ENCODE data around the gene NRXN2.

Gene NRXN2

DNA sequence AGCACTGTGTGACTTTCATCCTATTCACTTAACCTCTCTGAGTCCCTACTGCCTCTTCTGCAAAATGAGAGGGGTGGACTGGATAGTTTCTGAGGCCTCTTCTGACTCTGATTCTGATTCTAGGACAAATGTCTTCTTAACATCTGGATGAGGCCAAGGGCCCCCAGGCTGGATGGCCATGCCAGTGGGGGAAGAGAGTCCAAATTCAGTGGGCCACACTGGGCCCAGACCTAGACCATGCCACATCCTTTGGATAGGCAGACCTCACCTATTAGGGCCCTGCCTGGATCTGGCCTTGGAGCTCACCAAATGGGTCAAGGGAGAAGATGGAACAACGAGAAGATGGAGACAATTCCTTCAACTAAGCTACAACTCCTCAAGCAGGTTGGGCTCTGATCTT, 24.6 kb downstream of the NRXN2 start:
- DNase-seq (ENCODE audit: low read depth), result no peak

DNA sequence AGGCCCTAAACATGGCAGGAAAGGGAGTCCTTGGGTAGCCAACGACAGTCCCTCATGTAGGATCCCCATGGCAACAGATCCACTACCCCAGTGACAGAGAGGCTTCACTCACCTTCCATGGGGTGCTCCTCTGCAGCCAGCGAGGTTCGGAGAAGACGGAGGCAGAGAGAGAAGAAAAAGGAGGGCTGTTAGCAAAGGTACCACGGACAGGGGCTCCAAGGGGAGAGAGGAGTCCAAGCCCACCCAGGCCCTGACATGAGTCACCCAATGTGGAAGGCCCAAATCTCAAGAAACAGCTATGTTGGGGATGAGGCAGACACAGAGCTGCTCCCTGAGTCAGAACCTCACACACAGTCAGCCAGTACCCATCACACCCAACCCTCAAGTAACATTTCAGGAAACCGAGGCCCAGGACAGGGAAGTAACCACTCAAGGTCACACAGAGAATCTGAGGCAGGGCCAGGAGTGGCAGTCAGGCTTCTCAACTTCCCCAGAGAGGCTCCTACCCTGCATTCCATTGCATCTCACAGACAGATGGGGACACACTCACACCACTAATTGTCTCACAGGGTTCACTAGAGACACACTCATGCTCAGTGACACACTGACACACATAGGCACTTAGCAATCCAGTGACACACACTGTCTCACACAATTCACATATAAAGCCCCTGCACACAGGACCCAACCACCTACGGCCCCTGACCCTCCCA, 25.2 kb downstream of the NRXN2 start:
- DNase-seq (ENCODE audit: low read depth), result no peak

DNA sequence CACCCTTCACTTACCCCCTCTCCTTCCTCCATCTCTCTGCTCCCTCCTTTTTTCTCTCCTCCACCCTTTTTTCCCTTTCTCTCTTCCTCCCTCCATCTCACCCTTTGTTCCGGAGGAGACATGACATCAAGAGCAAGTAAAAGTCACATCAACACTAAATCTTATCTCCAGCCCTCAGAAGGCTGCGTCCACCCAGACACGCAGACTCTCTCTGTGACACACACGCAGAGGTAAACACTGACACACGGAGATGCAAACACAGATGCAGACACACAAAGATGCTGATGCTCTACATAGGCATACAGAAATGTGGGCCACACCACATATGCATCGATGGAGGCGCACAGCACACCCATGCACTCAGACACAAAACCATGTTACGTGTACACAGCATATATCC, 27.0 kb downstream of the NRXN2 start:
- no peak for DNase-seq (ENCODE audit: low read depth)

DNA sequence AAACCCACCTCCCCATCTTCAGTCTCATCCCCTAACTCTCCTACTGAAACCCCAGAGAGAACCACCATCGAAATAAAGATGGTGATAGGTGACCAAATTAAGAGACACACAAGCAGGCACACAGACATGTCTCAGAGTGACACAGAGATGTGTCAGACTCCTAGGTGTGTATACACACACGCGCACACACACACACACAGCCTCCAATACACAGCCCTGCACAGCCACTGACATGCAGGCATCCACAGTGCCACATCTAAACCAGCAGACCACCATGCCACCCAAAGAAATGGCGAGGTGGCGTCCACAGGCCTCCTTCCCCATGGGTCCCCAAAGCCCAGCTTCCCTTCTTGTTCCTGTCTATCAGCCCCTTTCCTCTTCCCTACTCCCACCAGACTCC, 27.4 kb downstream of the NRXN2 start:
- DNase-seq (ENCODE audit: low read depth), result no peak

DNA sequence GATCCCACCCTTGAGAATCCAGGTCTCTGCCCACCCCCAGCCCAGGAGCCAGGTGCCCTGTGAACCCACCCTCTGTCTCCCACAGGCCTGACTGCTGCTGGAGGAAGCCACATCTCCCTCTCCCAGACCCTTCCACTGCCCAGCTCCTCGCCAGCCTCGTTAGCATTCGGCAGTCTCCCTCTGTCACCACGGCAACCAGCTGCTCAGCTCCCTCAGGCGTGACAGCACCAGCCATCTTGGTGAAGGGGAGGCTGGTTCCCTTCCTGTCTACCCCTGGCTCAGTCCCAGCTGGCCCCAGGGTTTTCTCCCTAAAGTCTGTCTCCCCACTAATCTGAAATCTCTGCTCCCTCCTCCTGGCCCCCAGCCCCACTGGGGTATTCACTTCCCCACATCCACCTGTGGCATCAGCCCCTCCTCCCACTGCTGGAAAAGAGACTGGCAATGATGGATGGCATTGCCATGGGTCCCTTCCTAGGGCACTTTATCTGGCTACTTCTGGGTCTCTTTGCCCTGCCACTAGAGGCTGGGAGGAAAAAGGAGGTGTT, 28.1 kb downstream of the NRXN2 start:
- no peak for DNase-seq (ENCODE audit: low read depth)

DNA sequence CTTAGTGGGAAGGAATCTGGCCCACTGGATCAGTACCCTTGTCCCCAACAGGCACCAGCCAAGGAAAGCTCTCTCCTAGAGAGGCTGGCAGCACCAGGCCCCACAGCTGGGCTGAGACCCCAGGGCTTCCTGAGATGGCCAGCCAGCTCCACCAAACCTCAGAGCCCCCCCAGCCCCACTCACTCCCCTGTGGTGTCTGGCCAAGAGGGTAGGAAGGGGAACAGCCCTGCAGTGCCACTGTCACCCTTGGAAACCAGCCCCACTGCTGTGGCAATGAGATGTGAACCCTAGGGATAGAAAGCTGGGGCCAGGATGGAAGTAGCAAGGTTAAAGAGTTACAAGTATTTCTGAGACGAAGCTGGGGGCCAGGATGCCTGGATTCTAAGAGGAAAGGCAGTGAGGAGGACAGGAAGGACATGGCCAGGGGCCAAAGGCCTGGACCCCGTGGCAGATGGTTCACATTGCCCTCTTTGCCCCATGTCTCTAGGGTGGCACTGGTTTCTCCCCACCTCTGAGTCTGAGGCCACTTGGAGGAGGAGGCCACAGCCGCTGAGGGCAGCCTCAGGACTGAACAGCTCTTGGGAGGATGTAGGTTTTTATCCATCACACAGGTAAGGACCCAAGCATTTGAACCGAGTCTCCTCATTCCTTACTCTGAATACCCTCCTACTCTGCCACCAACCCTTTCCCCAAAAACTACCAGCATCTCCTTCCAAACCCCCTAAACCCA, 28.8 kb downstream of the NRXN2 start:
- no peak for DNase-seq (ENCODE audit: low read depth)

DNA sequence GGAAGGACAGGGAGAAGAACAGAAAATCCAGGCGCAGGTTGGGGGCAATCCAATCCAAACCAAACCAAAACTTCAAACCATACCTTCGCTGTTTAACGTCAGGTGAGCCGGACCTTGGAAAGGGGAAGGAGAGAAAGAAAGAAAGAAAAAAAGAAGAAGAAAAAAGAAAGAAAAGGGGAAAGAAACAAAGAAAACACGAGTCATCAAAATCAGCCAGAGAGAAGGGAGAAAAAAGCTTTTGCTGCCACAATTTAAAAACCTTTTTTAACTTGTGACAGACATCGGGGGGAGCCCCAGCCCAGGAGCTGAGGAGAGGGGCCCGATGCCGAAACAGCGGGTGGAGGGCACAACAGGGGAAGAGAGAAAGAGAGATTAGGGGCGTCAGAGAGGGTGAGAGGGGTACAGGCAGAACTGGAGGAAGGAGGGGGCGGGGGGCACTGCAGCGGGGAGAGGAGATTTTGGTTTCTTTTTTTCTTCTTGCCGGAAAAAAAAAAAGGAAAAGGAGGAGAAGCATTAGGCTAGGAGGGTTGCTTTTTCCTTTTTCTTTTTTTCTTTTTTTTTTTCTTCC, 30.1 kb downstream of the NRXN2 start:
- DNase-seq (ENCODE audit: low read depth), result no peak

DNA sequence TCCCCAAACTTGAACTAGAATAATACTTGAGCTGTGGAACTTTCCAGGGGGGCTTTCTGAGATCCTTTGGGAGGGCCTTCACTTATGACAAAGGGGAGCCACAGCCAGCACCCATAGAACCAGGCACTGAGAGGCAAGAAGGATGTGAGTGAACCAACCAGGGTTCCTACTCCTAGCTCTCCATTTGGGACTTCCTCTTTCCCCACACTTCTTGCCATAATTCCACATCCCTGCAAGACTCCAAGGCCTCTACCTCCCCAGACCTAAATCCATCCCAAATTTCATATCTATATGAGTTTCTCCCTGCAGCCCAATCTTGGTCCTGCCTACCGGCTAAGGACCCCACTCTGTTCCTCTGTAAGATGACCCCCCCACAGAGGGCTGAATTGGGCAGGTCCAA, 31.5 kb downstream of the NRXN2 start:
- no peak for DNase-seq (ENCODE audit: low read depth)

DNA sequence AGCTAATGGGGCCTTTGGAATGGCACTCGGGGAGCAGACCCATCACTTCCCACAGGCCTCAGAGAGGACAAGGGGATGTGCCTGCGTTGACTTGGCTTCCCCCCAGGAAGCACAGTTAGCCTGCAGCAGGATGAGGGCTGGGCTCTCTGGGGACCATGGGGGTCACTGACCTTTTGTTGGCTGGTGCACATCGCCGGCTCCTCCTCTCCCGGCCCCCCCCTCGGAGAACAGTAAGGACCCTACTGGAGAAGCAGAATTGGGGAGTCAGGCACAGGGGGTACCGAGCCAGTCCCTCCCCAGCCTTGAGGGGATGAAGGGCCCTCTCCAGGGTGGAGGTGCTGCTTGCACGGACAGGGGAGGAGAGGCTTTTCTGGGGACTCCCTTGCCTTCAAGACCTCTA, 32.8 kb downstream of the NRXN2 start:
- DNase-seq (ENCODE audit: low read depth), result no peak

DNA sequence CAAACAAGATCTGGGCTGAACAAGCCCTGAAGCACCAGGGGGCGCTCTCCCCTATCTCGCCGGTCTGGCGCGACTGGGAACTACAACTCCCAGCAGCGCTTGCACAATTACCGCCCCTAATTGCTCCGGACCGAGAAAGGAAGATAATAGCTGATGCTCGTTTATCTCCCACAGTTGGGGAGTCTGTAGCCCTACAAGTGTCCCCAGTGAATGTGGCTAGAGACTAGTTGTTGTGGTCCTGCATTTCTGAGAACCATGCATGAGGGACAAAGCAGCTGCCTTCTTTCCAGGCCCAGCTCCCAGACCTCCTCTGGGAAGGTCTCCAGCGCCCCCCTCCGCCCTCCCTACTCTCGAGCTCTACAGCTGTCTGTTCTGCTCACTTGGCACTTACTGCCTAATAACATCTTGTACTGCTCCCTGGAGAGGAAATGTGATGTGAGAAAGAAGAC, 34.4 kb downstream of the NRXN2 start:
- peak; percentile 89 for DNase-seq (ENCODE audit: low read depth)

DNA sequence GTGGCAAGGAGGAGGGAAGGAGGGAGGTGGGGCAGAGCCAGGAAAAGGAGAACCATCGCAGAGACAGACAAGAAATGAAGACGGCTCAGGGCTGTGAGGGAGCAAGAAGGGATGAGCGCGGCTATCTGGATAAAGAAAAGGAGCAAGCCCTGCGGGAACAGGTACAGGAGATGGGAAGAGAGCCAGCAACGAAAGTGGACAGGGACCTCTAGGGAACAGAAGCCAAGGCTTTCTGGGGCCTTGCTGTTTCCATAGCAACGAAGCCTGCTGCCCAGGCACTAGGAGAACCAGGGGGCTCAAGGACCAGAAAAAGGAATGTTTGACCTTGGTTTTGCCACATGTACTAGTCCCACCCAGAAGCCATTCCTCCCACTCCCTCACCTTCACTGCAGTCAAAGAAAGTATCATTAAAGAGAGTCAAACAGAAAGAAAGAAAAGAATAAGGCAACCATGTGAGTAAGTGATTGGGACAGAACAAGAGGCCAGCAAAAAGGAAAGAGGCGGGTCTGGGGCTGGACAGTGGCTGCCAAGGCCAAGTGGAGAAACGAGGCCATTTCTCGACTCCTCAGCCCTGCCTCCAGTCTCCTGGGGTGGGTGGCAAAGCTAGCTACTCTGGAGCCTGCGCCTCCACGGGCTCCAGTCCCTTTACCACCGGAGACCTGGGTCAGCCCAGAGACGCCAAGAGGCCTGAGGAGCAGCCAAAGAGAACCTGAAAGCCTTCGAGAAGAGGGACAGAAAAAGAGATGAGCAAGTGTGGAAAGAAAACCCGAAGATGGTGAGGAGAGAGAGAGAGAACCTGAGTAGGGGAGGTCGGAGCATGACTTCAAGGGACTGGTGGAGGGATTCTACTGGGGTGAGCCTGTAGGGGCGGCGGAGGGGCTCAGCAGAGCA, 35.1 kb downstream of the NRXN2 start:
- DNase-seq (ENCODE audit: low read depth), result no peak

DNA sequence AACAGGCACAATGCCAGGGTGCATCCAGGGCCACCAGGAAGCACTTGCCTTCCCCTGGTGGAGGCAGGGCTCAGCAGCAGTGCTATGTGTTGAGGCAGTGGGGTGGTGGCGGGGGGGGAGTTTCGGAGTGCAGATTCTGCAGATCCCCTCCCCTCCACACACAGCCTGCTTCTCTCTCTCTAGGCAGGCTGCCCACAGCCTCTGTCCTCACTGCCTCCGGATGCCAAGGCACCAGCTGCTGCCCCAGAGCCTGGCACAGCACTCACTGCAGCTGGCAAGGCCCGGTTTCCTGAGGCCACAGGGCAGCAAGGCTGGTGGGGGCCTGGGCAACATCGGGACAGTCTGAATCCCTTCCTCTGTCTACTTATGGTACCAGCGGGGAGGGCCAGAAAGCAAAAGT, 35.8 kb downstream of the NRXN2 start:
- no peak for DNase-seq (ENCODE audit: low read depth)

DNA sequence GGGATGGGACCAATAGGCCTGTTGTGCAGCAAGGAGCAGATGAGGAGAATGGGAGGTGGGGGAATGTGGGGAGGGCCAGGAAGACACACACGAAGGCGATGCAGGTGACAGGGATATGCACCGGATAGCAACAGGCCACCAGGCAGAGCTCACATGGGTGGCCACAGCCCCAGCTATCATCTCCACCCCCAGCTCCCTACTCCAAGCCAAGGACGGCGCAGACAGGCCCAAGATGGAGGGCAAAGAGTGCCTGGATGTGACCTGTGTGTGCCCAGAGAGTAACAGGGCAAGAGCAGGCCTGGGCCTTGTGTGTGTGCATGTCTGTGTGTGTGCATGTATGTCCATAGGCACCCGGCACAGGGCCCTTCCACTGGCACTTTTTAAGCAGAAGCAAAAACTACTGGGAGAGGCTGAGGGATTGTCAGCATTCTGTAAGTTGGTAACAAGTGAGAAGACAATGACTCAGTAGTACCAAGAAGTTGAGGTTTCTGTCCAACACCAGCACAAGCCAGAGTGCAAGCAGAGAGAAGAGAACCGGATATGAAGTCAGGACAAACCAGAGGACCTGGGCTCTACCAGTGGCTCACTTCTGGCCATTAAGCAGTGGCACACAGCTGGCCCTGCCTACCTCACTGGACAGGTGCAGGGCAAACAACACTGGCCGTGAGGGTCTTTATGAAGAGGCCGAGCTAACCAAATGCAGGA, 36.4 kb downstream of the NRXN2 start:
- no peak for DNase-seq (ENCODE audit: low read depth)

DNA sequence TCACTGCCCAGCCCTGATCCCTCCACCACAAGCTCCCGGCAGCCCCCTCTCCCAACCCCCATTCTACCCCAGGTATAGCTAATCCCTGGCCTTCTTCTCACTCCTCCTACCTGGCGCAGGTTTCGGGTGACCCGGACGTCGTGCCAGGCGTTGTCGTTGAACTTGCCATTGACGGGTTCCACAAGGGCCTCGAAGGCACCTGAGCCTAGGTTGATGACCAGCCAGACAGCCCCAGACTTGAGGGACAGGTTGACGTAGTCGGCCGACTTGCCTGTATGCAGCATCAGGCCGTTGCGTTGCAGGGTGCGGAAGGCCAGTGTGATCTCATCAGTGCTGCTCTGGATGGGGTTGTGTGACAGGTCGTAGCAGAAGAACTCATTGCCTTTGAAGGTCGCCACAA, 37.5 kb downstream of the NRXN2 start:
- no peak for DNase-seq (ENCODE audit: low read depth)

DNA sequence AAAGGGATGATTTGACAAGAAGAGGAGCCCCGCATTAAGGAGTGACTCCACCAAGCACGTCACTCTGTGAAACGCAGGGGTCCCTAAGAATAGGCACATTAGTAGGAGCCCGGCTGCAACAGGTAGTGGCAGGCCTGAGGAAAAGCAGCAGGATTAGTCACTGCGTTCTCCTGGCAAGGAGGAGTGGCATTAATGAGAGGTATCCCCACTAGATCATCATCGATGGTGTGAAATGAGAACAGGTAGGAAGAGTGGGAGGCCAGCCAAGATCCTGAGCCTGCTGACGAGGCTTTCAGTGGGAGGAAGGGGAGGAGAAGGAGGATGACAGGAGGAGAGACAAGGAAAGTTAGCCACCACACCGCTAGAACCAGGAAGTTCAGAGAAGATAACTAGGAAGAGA, 38.6 kb downstream of the NRXN2 start:
- no peak for DNase-seq (ENCODE audit: low read depth)

DNA sequence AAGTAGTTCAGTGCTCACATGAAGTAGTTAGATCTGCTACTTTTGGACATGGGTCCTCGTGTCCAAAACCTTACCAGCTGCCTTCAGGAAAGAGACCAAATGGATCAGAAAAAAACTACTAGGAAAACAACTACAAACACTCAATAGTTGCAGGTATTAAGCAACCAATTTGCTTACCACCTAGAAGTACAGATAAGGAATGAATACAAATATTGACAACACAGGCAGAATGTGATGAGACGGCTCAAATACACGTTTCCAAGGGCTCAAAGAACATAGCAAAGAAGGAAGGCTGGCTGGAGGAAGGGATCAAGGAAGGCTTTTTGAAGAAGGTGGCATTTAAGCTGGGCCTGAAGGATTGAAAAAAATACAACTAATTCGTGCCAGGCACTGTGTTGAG, 41.8 kb downstream of the NRXN2 start:
- DNase-seq (ENCODE audit: low read depth), result no peak

DNA sequence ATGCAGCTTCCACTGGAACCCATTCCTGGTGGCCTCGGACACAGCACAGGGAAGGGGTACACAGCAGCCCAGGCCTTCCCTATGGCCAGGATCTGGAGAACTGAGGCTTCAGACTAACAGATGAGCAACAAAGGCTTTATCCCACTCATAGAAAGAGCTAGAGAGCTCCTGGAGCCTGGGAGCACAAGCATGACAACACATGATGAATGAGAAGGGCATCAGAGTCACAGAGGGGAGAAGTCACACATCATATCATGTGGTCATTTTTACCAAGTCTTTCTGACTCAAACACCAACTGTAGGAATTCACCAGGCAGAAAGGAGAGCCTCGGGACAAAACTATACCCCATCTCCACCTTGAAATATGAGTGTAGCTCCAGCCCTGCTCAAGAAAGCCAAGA, 43.2 kb downstream of the NRXN2 start:
- DNase-seq (ENCODE audit: low read depth), result no peak

DNA sequence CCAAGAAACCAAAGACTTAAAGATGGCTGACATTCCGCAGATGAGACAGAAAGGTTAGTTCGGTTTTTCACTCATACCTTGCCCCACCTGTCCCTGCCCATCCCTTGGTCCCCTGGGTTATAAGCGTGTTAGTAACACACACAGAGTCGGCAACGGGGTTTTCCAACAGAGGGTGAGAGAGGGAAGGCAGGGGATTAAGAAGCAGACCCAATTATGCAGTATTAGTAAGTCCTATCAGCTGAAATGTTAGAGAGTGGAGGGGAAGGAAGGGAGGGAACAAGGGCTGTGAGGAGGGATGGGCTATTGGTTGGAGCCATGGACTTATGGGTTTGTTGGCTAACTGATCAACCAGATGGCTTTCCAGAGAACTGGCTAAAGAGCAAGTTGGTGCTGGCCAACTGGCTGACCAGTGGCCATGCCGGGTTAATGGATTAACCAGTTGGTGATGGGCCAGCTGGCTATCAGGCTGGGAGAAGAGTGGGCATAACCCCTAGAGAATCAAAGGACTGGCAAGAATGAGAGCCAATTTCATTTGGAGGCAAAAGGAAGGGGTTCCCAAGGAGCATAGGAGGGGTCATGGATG, 45.5 kb downstream of the NRXN2 start:
- no peak for DNase-seq (ENCODE audit: low read depth)

DNA sequence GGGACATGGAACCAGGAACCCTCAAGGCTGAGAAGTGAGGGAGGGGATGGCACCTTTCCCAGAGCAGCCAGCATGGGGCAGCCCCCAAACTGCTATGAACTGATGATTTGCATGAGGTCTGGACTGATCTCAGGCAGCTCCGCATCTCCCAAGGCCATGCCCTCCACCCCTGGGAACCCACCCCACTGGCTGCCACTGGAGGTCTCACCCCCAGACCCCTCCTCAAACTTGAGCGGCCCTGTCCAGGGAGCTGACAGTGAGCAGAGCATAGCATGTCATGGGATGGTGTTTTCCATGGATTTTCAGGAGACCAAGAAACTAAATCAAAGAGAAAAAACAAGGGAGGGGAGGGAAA, 46.8 kb downstream of the NRXN2 start:
- DNase-seq (ENCODE audit: low read depth), result no peak

DNA sequence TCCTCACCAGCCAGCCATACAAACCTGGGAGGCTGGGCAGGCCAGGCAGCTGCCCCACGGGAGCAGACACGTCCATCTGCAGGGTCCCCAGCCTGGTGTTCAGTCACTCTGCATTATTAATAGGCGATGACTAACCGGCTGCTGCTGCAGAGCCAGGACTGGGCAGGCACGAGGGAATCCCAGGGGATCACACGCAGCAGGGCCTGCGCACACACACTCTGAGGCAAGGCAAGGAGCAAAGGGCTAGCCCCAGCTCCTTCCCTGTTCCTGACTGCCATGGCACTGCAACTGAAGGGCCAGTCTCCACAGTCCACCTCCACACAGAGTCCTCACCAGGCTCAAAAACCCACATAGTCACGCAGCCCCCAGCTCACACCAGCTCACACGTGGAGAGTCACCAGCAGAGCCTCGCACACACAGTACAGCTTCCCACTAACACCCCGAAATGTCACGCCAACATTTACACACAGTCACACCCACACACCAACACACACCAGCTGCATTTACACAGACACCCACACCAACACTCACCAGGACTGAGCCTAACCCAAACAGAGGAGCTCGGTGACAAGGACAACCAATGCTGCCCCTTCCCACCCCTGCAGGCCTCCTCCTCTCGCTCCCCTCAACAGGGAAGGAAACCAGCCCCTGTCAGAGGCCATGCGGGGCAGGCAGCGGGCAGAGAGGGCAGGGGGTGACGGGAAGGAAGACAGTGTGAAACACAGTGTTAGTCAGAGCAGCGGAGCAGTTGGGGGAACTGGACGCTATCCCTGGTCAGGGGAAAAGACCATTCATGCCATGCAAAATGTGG, 47.3 kb downstream of the NRXN2 start:
- no peak for DNase-seq (ENCODE audit: low read depth)

Data from stimulated activated CD8-positive, alpha-beta memory T cell treated with anti-CD3 and anti-CD28 coated beads, Interleukin-15, amount 100 ng/mL, for 1 hour (primary cell).